ENCODE data around the gene PCBP3.

The PCBP3 gene

DNA sequence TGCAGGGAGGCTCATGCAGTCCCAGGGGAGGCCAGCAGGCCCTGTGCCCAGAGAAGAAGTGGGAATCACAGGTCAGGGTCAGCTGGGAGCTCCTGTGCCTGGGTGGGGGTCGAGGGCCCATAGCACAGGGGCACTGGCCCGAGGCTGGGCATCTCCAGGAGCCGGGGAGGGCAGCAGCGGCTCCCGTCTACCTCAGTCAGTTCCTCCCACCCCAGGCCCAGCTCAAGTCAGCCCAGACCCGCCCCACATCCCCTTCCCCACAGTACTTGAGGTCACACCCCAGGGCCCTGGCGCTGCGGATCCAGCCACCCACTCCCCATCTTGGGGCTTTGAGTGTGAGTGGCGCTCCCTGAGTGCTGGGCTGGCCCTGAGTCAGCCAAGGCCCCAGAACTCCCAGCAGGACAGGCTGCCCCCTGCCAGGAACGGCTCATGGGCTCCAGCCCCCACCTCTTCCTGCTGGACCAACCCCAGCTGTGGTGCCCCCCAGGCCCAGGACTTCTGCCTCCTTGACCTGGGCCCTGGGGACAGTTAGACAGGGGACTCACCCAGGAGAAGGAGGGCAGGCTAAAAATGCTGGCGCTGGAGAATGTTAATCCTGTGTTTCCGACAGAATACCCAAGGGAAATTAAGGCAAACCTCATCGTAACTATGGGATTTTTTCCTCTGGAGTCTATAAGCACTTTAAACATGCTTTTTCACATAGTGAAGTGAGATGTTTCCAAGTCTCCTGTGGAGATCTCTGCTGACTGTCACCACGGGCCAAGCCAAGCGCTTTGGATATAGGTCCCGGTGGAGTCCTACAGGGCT lies 269.3 kb downstream of the PCBP3 start:
- intact Hi-C loops (cut with DNase I), result no loop called here
- DNase-seq, result no peak

DNA sequence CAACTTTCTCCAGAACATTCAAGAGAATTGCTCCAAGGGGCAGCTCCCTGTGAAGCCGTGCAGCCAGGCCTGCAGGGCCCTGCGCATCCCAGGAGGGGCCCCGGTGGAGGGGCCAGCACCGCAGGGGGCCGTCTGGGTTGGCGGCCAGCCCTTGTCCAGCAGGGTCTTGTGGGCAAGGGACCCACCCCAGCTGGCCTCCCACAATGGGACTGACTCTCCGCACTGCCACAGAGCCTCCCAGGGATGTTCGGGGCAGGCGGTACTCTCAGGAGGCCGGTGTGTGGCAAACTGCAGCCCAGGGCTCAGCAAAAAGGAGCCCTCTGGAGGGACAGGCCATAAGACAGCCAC lies 269.9 kb downstream of the PCBP3 start:
- no peak for DNase-seq
- intact Hi-C loops (cut with DNase I), result no loop called here

- DNase-seq, result no peak
- intact Hi-C loops (cut with DNase I), result no loop called here
Measured at GRCh38 chr21:45913886-45914285, 270.4 kb downstream of the PCBP3 start.

DNA sequence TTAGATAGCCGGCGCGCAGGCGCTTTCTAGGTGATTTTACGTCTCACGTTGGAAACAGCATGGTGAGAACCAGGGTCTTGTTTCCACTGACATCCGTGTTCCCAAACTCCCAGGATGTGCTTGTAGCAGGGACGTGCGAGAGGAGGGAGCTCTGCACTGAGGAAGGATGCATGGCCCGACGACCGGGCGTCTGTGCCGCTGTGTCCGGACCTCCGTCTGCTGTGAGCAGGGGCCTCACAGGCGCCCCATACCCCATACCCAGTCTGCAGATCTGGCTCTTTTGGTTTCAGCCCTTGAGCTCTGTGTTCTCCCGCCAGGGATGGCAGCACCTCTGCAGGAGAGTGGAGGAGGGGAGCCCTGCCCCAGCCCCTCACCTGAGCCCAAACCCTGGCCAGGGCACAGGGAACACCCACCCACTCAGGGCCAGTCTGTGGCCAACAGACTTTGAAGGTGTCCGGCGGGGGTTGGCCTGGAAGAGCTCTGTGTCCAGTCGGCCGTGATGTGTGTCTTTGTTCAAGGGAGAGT lies 270.9 kb downstream of the PCBP3 start:
- intact Hi-C loops (cut with DNase I), result no loop called here
- DNase-seq, result no peak

DNA sequence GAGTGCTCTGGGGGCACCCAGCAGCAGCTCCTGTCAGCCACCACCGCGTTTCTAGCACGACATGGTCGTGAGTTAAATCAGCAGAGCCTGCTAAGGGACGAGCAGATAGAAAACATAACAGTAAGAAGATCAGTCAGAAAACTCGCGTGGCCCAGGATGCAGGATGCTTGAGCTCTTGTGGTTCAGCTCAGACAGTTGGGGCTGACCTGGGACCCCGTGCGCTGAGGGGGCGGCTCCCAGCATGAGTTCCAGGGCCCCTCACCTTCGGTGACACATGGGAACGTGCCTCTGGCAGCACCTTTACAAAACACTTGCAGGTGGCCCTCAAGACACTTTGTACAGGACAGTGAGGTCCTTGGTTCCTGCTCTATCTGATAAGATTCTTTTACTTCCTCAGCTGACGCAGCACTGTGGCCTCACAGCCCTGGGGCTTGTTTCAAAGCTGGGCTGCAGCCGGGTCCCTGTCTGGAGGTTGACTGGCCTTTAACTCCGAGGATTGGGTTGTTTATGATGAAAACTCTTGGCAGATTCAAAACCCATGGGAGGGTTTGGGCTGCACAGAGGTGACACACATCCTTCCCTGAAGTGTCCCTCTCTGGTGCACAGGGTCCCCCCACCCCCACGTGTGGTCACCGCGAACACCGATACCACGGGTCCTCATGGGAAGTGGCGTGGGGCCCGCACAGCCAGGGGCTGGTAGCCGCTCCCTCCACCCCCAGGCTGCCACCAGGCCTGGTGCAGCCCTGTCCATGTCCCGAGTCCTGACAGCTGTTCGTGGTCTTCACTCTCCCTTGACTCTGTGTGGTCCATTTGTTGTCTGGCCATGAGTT lies 272.7 kb downstream of the PCBP3 start:
- intact Hi-C loops (cut with DNase I), result no loop called here
- no peak for DNase-seq

- DNase-seq, result no peak
- intact Hi-C loops (cut with DNase I), result no loop called here
Measured at GRCh38 chr21:45917241-45917640, 273.7 kb downstream of the PCBP3 start.

DNA sequence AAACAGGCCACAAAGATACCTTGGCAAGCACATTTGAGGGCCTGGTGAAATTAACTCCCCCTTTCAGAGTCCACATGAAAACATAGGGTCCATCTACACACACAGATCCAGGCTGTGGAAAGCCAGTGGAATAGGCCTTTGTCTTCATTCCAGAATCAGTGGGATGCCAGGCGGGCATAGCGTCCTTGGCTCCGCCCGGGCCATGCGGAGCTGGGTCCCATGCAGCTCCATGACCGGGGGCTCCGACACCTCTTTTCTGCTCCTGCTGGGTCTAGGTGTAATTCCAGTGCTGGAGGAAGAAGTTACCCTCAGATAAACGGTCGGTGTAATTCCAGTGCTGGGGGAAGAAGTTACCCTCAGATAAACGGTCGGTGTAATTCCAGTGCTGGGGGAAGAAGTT lies 274.5 kb downstream of the PCBP3 start:
- no peak for DNase-seq
- intact Hi-C loops (cut with DNase I), result no loop called here

DNA sequence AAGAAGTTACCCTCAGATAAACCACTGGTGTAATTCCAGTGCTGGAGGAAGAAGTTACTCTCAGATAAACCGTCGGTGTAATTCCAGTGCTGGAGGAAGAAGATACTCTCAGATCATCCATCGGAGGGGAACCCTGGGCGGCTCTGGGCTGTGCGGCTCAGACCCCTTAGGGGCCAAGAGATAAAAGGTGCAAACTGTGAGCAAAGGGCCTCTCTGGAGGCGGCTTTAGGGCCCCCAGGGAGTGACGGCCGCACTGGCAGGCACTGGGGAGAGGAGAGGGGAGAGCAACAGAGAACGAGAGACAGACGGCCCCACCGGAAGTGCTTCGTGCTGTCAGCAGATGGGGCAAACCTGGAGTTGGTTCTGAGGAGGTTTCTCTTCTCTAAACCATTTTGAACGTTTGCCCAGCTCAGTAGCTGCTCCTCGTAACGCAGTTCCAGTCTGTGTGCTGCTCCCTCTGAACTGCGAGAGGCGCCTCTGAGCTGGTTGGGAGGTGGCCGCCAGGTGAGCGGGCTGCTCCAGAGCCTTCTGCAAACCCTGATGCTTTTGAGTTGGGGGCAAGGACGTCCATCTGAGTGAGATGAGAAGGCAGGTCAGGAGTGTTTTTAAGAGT lies 275.4 kb downstream of the PCBP3 start:
- intact Hi-C loops (cut with DNase I), result no loop called here

GRCh38 chr21:45919593-45919992 lies 276.1 kb downstream of the PCBP3 start:
- DNase-seq, result no peak

More for the DNA sequence above, 275.4 kb downstream of the PCBP3 start:
- no peak for DNase-seq

GRCh38 chr21:45920824-45921600 lies 277.5 kb downstream of the PCBP3 start:
- no peak for DNase-seq
- intact Hi-C loops (cut with DNase I), result no loop called here

More at GRCh38 chr21:45919593-45919992, 276.1 kb downstream of the PCBP3 start:
- intact Hi-C loops (cut with DNase I), result no loop called here

DNA sequence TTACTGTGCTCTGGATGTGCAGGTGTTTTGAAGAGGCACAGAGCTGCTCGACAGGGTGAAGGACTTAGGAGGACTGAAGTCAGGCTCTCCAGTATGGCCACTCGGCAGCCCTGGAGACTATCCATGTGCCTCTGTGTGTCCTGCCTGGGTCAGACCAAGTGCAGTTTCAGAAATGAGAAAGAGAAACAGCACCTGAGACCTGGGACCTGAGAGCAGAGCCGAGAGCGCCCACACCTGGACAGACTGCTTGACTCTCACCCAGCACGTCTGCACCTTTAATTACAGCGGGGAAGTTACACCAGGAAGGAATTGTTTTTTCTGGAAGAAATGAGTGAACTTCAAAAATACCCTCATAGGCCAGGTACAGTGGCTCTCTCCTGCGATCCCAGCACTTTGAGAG lies 278.4 kb downstream of the PCBP3 start:
- intact Hi-C loops (cut with DNase I), result no loop called here

GRCh38 chr21:45922648-45923047 lies 279.1 kb downstream of the PCBP3 start:
- intact Hi-C loops (cut with DNase I), result no loop called here
- peak in 28 of 42 donors; percentile 4 to 58 (median 28) for DNase-seq

More for the DNA sequence above, 278.4 kb downstream of the PCBP3 start:
- no peak for DNase-seq

- peak; percentile 67 to 90 (median 82) for DNase-seq
- intact Hi-C loops (cut with DNase I), result no loop called here
Measured at GRCh38 chr21:45923146-45923545, 279.6 kb downstream of the PCBP3 start.

GRCh38 chr21:45926281-45926680 lies 282.8 kb downstream of the PCBP3 start:
- no peak for DNase-seq
- intact Hi-C loops (cut with DNase I), result no loop called here

DNA sequence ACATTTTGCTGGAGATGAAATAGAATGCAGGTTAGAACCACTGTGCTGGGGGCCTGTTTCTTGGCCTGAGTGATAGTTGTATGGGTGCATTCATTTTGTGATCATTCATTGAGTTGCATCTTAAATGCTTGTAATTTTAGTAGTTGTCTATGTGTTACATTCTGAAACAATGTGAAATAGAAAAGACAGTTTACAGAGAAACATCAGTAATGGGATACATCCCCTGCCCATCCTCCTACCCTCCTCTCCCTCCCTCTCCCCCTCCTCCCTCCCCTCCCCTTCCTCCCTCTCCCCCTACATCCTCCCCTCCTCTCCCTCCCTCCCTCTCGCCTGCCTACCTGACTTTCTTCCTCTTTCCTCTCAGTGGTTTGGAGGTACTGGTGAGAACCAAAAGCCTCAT lies 283.5 kb downstream of the PCBP3 start:
- intact Hi-C loops (cut with DNase I), result no loop called here
- DNase-seq, result no peak

GRCh38 chr21:45927851-45928850 lies 284.6 kb downstream of the PCBP3 start:
- intact Hi-C loops (cut with DNase I), result no loop called here
- peak in 1 of 42 donors; percentile 1 for DNase-seq

DNA sequence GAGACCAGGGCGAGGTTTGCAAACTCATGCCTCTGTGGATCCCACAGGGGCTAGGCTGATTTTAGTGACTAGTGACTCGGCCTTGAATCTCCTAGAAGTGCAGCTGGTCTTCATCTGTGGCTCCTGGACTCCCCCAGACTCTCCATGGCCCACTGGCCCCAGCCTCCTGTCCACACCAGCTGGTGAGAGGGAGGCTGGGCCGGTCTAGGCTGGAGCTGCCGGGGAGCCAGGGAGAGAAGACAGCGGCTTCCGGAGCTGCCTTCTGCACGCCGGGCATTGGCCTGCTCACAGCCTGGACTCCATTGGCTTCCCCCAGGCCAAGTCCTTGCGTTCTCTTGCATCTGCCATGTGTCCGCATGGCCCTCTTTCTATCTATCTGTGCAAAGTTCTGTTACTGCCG lies 285.9 kb downstream of the PCBP3 start:
- intact Hi-C loops (cut with DNase I), result no loop called here
- DNase-seq, result no peak

- intact Hi-C loops (cut with DNase I), result no loop called here
- peak in 1 of 42 donors; percentile 1 for DNase-seq
Measured at GRCh38 chr21:45930231-45930760, 286.8 kb downstream of the PCBP3 start.

All from head of caudate nucleus (tissue), 42 donors.